Memory B cell (primary cell): ENCODE measurements around the gene PDCD5.
"Not testable (repeated sequence)": the region's sequence is repeated elsewhere in the genome, so short reads cannot be mapped to it uniquely, and the experiment has no call there.

Source experiments
- ATAC-seq: fragments of 150-1000 bp; cut with Tn5 transposase; 2 replicates; pipeline ENCODE4 v1.10.0; 2021; ENCODE audit warnings: low read depth, mild to moderate bottlenecking, moderate library complexity
- DNase-seq, 2 donors: peaks; one replicate each; pipeline ENCODE4 v3.0.0; 2022; ENCODE audit warnings: low spot score in 2 of 2
- H3K27ac Mint-ChIP-seq: one replicate; pipeline ENCODE4 v1.8.0; 2022; ENCODE audit warnings: mild to moderate bottlenecking, moderate library complexity, mixed read lengths
- H3K27me3 Mint-ChIP-seq: one replicate; pipeline ENCODE4 v1.8.0; 2022; ENCODE audit warnings: mixed read lengths
- H3K36me3 Mint-ChIP-seq: one replicate; pipeline ENCODE4 v1.8.0; 2022; ENCODE audit warnings: mild to moderate bottlenecking, mixed read lengths
- H3K4me1 Mint-ChIP-seq: one replicate; pipeline ENCODE4 v1.8.0; 2022; ENCODE audit warnings: mixed read lengths
- H3K4me3 Mint-ChIP-seq: one replicate; pipeline ENCODE4 v1.8.0; 2022; ENCODE audit warnings: mild to moderate bottlenecking, moderate library complexity, mixed read lengths
- H3K9me3 Mint-ChIP-seq: one replicate; pipeline ENCODE4 v1.8.0; 2022; ENCODE audit warnings: mixed read lengths

Gene PDCD5, protein sequence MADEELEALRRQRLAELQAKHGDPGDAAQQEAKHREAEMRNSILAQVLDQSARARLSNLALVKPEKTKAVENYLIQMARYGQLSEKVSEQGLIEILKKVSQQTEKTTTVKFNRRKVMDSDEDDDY

DNA sequence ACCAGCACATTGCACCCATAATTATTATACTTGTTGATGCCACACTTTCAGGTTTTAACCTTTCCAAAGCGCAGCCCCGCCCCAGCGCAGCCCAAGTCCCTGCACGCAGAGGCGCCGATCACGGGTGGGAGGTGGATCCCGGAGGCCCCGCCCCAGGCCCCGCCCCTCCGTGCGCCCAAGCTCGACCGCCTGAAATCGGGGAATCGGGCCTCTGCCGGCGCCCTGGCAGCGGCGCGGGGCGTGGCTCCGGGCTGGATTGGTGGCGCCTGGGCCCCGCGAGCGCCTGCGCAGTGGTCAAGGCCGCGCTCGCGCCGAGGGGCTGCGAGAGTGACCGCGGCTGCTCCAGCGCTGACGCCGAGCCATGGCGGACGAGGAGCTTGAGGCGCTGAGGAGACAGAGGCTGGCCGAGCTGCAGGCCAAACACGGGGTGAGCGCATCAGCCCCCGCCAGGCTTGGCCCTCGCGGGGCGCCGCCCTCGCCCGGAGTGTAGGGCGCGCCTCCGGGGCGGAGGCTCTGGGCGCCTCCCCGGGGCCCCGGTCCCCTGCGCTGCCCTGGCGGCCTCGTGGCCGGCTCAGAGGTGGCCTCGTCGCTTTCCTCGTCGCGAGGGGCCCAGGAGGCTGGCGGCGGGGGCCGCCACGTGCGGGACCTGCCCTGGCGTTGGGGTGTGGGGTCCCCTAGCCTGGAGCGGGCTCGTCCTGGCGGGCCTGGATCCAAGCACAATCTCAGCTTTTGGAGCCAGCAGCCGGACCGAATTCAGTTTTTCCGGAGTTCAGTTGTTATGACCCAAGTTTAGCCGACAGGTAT, at the start of gene PDCD5:
Gene PDCD5 (plus strand): TSS at position 290 of the 804 bp plus-strand sequence. CDS start 72 bp downstream, at position 362.
- DNase-seq (peak; percentile 88 to 89), ATAC-seq (peak; percentile 93)
- H3K36me3 Mint-ChIP-seq, result peaks cover 4% of the 10 kb centered on the region
- H3K4me1 Mint-ChIP-seq, result peaks cover 9% of the 10 kb centered on the region
- peak within 1 kb of the TSS; percentile 81 for H3K27ac Mint-ChIP-seq
- peak within 1 kb of the TSS; percentile 97 for H3K4me3 Mint-ChIP-seq
- H3K27me3 Mint-ChIP-seq, result peaks cover 2% of the 10 kb centered on the region
- H3K9me3 Mint-ChIP-seq, result peaks cover under 1% of the 10 kb centered on the region

DNA sequence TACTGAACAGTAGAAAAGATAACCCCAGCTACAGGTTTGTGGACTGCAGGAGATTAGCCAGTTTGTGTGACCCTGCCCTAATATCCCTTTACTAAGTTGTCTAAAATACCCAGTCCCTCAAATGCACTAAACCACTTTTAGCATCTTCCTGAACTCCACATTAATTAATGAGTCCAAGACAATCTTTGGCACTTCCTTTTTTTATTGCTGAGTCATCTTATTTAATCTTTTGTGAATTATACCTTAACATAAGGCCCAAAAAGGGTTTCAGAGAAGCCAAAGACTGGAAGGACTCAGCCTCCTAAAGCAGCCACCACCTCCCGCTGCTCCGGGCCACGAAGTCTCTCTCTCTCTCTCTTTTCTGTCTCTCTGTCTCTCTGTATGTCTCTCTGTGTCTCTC, 48.8 kb upstream of the PDCD5 start:
- Mint-ChIP-seq H3K4me3 (no peak overlapping the region), H3K4me1 (peaks cover 4% of the 10 kb centered on the region), H3K9me3 (peaks cover 15% of the 10 kb centered on the region), H3K27me3 (no peaks in the 10 kb centered on the region), H3K27ac (no peak overlapping the region), H3K36me3 (no peaks in the 10 kb centered on the region)
- DNase-seq (no peak), ATAC-seq (no peak)

DNA sequence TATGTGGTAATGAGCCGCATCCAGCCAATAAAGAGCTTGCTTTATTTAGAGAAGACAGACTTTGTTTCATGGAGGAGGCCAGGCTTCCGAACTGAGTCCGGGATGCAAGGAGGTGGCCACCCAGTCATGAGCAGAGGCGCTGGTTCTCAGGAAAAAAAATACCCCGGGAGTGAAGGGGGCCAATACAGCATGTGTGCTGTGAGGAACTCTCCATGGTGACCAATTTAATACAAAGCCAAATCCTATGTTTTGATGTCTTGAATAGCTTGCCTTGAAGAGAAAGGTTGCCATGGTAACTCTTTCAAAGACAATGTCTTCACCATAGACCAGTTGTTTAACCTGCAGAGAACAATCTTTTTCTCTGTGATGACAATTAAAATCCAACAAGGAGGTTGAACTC, 43.4 kb upstream of the PDCD5 start:
- Mint-ChIP-seq H3K27ac (no peak overlapping the region), H3K4me3 (no peak overlapping the region), H3K4me1 (peaks cover 2% of the 10 kb centered on the region), H3K36me3 (no peaks in the 10 kb centered on the region), H3K27me3 (peaks cover 11% of the 10 kb centered on the region), H3K9me3 (peaks cover 12% of the 10 kb centered on the region)
- ATAC-seq (no peak), DNase-seq (no peak)

DNA sequence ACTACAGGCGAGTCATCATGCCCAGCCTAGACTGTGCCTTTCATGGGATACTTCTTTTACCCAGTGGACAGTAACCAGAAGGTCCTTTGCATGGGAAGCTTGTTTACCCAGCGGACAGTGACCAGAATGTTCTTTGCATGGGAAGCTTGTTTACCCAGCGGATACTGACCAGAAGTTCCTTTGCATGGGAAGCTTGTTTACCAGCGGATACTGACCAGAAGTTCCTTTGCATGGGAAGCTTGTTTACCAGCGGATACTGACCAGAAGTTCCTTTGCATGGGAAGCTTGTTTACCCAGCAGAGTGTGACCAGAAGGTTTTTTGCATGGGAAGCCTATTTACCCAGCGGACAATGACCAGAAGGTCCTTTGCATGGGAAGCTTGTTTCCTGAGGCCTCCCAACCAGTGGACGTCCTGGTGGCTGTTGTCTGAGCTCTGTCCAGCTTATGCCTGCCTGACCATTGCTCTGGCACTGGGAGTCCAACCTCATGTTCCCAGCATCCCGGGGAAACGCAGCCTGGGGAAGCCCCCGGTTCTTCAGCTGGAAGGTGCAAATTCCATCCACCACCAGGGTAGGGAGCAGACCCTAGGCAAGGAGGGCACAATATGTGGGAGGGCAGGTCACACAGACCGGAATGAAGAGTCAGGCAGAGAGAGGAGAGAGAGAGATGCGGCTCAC, 41.6 kb upstream of the PDCD5 start:
- Mint-ChIP-seq H3K27ac (no peak overlapping the region), H3K36me3 (no peaks in the 10 kb centered on the region), H3K9me3 (peaks cover 7% of the 10 kb centered on the region), H3K4me3 (no peak overlapping the region), H3K27me3 (peaks cover 11% of the 10 kb centered on the region), H3K4me1 (no peaks in the 10 kb centered on the region)
- DNase-seq (no peak), ATAC-seq (no peak)

DNA sequence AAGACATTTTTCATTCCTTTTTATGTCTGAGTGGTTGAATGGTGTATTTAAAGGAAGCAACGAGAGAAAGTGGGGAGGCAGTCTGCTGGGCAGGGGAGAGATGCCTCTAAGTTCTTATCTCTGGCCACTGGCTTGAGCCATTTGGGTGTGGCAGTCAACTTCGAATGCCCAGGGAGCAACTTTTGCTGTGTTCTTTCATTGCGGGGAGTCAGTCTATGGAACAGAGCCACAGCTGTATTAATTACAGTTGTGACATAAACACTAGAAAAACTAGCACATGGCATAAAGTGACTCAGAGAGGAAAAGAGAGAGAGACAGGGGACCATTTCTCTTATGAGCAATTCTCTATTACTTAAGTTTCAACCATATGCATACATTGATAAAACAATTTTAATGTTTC, 40.4 kb upstream of the PDCD5 start:
- no peak overlapping the region for H3K27ac Mint-ChIP-seq
- no peaks in the 10 kb centered on the region for H3K36me3 Mint-ChIP-seq
- no peak for ATAC-seq
- H3K4me1 Mint-ChIP-seq, result no peaks in the 10 kb centered on the region
- H3K27me3 Mint-ChIP-seq, result peaks cover 11% of the 10 kb centered on the region
- peaks cover 7% of the 10 kb centered on the region for H3K9me3 Mint-ChIP-seq
- no peak for DNase-seq
- H3K4me3 Mint-ChIP-seq, result no peak overlapping the region

DNA sequence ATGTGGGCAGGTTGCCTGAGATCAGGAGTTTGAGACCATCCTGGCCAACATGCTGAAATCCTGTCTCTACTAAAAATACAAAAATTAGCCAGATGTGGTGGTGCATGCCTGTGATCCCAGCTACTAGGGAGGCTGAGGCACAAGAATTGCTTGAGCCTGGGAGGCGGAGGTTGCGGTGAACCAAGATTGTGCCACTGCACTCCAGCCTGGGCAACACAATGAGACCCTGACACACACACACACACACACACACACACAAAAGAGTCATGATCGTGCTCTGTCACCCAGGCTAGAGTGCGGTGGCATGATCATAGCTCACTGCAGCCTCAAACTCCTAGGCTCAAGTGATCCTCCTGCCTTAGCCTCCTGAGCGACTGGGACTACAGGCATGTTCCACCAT, 39.6 kb upstream of the PDCD5 start:
- not testable (repeated sequence) for ATAC-seq, H3K9me3 Mint-ChIP-seq, H3K36me3 Mint-ChIP-seq, H3K4me1 Mint-ChIP-seq, DNase-seq, H3K27ac Mint-ChIP-seq, H3K4me3 Mint-ChIP-seq
- H3K27me3 Mint-ChIP-seq, result peaks cover 11% of the 10 kb centered on the region

DNA sequence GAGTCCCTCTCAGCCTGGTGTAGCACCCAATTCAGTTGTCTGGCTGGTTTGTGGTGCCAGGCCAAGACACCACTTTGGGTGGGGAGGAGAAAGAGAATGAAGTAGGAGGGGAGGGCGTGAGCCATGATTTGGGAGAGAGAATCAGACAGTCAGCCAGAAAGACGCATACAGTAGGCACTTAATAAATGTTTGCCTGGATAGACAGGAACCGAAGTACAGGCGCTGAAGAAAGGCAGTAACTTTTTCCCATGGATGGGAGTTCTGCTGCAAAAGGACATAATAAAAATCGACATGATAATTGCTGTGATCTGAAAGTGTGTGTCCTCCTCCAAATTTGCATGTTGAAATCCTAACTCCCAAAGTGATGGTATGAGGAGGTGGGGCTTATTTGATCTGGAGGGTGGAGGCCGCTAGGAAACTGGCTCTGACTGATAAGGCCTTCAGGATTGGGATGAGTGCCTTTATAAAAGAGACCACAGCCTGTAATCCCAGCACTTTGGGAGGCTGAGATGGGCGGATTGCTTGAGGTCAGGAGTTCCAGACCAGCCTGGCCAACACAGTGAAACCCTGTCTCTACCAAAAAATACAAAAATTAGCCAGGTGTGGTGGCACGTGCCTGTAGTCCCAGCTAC, 38.4 kb upstream of the PDCD5 start:
- H3K36me3 Mint-ChIP-seq, result peaks cover 1% of the 10 kb centered on the region

DNA sequence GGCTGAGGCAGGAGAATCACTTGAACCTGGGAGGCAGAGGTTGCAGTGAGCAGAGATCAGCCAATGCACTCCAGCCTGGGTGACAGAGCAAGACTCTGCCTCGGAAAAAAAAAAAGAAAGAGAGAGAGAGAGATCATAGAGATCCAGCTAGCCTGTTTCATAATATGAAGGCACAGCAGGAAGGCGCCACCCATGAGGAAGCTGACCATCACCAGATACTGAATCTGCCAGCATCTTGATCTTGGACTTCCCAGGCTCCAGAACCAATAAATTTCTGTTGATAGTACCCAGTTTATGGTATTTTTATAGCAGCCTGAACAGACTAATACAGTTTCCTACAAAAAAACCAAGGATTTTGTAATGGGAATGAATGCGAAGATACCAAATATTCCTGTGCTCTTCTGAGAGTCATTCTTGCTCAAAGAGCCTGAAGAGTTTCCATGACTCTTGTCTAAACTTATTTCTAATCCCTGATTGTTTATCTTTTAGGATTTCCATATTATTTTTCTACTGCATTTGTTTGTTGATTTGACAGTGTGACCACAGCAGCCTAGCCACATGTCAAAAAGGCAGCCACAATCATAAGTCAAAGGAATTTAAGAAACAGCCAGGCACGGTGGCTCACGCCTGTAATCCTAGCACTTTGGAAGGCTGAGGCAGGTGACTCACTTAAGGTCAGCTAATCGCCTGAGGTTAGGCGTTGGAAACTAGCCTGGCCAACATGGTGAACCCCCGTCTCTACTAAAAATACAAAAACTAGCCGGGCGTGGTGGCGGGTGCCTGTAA, 37.7 kb upstream of the PDCD5 start:
- H3K27ac Mint-ChIP-seq, result no peak overlapping the region
- no peaks in the 10 kb centered on the region for H3K4me1 Mint-ChIP-seq
- peaks cover 2% of the 10 kb centered on the region for H3K9me3 Mint-ChIP-seq
- no peak for ATAC-seq
- H3K4me3 Mint-ChIP-seq, result no peak overlapping the region
- peaks cover 1% of the 10 kb centered on the region for H3K36me3 Mint-ChIP-seq
- DNase-seq, result no peak
- H3K27me3 Mint-ChIP-seq, result peaks cover 15% of the 10 kb centered on the region

More for the DNA sequence above, 38.4 kb upstream of the PDCD5 start:
- Mint-ChIP-seq H3K9me3 (peaks cover 5% of the 10 kb centered on the region), H3K4me1 (no peaks in the 10 kb centered on the region), H3K27me3 (peaks cover 14% of the 10 kb centered on the region), H3K4me3 (no peak overlapping the region), H3K27ac (no peak overlapping the region)
- DNase-seq (no peak), ATAC-seq (no peak)

DNA sequence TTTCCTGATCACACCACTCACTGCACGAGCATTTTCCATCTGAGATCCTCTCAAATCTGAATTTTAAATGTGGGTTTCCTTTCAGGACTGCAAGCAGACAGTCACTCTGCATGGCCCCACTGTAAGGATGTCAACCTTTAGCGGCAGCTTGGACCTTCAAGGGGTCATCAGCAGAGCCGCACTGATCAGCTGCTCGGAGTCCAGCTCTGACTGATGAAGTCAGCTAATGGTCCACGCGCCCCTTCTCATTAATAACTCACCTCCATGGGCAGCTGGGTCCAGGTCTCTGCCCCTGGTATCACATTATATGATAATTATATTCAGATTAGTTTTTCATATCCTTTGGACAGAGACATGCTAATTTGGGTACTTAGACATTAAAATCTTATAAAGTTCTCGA, 36.1 kb upstream of the PDCD5 start:
- ATAC-seq (no peak), DNase-seq (no peak)
- Mint-ChIP-seq H3K4me3 (no peak overlapping the region), H3K36me3 (peaks cover 1% of the 10 kb centered on the region), H3K4me1 (no peaks in the 10 kb centered on the region), H3K27me3 (peaks cover 12% of the 10 kb centered on the region), H3K9me3 (no peaks in the 10 kb centered on the region), H3K27ac (no peak overlapping the region)

DNA sequence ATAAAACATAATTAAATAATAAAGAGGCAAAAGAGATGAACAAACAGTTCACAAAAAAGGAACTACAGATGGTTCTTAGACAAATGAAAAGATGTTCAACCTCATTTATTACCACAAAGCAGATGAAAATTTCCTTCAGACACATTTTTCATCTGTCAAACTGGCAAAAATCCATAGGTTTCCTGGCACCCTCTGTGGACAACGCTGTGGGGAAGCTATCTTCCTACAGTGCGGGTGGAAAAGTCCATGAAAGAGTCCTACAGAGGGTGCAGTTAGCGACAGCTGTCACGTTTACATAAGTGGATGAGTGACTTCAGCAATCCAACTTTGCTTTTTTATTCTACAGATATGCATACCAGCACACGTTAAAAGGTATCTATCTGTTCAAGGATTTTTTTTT, 30.3 kb upstream of the PDCD5 start:
- H3K4me3 Mint-ChIP-seq, result no peak overlapping the region
- peaks cover 5% of the 10 kb centered on the region for H3K27me3 Mint-ChIP-seq
- no peak for DNase-seq
- H3K9me3 Mint-ChIP-seq, result peaks cover 3% of the 10 kb centered on the region
- H3K4me1 Mint-ChIP-seq, result no peaks in the 10 kb centered on the region
- ATAC-seq, result no peak
- H3K36me3 Mint-ChIP-seq, result peaks cover 1% of the 10 kb centered on the region
- H3K27ac Mint-ChIP-seq, result no peak overlapping the region

DNA sequence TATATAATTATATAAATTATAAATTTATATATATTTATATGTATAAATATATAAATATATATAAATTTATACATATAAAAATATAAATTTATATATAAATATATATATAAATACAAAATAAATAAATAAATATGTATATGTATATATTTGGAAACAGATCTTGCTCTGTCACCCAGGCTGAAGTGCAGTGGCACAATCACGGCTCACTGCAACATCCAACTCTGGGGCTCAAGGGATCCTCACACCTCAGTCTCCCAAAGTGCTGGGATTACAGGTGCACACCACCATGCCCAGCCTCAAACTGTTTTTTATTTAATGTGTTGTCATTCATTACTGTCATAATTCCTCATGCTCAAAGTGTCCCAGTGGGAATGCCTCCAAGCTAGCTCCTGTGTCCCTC, 25.2 kb upstream of the PDCD5 start:
- Mint-ChIP-seq H3K36me3 (no peaks in the 10 kb centered on the region), H3K4me3 (no peak overlapping the region), H3K9me3 (peaks cover 3% of the 10 kb centered on the region), H3K27ac (no peak overlapping the region), H3K27me3 (peaks cover 2% of the 10 kb centered on the region), H3K4me1 (no peaks in the 10 kb centered on the region)
- DNase-seq (no peak), ATAC-seq (no peak)

DNA sequence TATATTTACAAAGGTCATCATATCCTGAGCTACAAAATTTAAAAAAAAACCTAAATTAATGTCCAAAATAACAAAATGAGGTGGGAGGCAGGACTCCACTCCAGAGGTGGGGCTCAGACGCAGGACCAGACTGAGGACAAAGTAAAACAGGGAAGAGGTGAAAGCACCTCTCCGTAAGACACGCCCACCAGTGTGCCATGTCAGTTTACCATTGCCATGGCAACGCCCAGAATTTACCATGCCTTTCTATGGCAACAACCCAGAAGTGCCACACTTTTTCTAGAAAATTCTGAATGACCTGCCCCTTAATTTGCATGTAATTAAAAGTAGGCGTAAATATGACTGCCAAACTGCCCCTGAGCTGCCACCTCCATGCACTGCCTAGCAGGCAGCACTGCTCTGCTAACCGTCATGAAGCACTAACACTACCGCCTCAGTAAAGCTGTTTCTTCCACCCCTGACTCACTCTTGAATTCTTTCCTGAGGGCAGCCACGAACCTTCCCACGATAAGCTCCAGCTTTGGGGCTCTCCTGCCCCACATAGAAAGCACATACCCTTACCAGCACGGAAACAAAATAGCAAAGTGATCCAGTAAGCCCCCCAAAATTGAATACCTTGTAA, 22.3 kb upstream of the PDCD5 start:
- no peak for DNase-seq
- no peaks in the 10 kb centered on the region for H3K4me1 Mint-ChIP-seq
- no peaks in the 10 kb centered on the region for H3K36me3 Mint-ChIP-seq
- no peak overlapping the region for H3K27ac Mint-ChIP-seq
- peaks cover 4% of the 10 kb centered on the region for H3K27me3 Mint-ChIP-seq
- H3K4me3 Mint-ChIP-seq, result no peak overlapping the region
- no peak for ATAC-seq
- H3K9me3 Mint-ChIP-seq, result no peaks in the 10 kb centered on the region

DNA sequence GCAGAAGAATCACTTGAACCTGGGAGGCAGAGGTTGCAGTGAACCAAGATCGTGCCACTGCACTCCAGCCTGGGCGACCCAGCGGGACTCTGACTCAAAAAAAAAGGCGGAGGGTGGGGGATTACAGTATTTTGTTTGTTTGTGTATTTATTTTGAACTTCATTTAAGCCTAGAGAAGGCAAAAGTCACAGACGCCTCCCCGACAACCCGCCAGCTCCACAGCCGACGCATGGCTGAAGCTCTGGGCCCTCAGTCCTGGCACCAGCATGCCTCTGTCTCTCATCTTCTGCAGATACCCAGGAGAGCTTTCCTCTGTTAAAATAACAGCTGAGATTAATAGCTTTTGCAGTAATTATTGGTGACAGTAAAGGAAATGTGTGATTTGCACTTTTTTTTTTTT, 17.2 kb upstream of the PDCD5 start:
- ATAC-seq, result no peak
- DNase-seq, result no peak
- no peaks in the 10 kb centered on the region for H3K9me3 Mint-ChIP-seq
- H3K4me3 Mint-ChIP-seq, result no peak overlapping the region
- H3K4me1 Mint-ChIP-seq, result no peaks in the 10 kb centered on the region
- H3K27ac Mint-ChIP-seq, result no peak overlapping the region
- peaks cover 9% of the 10 kb centered on the region for H3K27me3 Mint-ChIP-seq
- H3K36me3 Mint-ChIP-seq, result no peaks in the 10 kb centered on the region
